Neural progenitor cell (in vitro differentiated cells): ENCODE results near the gene AMER2. TPM values are rescaled to one million over a fixed set of nuclear protein-coding genes. Genes with fewer than 3 reads are reported as not detected.

Experiments used
- DNase-seq: peaks from one replicate; pipeline ENCODE4 v3.0.0-alpha.2; 2016; ENCODE audit warnings: low spot score
- H2AFZ ChIP-seq: fragments of 200-600 bp; sonication (generic); replicated peaks from 2 replicates; pipeline ENCODE4 v1.6.1; 2016; ENCODE audit warnings: antibody characterized with exemption
- H3F3A ChIP-seq: fragments of 200-600 bp; sonication (generic); 2 replicates; pipeline ENCODE4 v1.6.1; 2016; ENCODE audit warnings: antibody characterized with exemption, low read depth
- H3K27ac ChIP-seq: fragments of 200-600 bp; sonication (generic); 2 replicates; pipeline ENCODE4 v1.5.1; 2016; ENCODE audit warnings: mild to moderate bottlenecking
- H3K27me3 ChIP-seq: fragments of 200-600 bp; sonication (generic); 2 replicates; pipeline ENCODE4 v1.6.1; 2016; ENCODE audit warnings: mild to moderate bottlenecking, moderate library complexity
- H3K36me3 ChIP-seq: fragments of 200-600 bp; sonication (generic); 2 replicates; pipeline ENCODE4 v1.5.1; 2016
- H3K4me1 ChIP-seq: fragments of 200-600 bp; sonication (generic); 2 replicates; pipeline ENCODE4 v1.6.1; 2016; ENCODE audit warnings: mixed run types
- H3K4me2 ChIP-seq: fragments of 200-600 bp; sonication (generic); 2 replicates; pipeline ENCODE4 v1.6.1; 2016
- H3K4me3 ChIP-seq: fragments of 200-600 bp; sonication (generic); 2 replicates; pipeline ENCODE4 v1.5.1; 2016
- H3K79me2 ChIP-seq: fragments of 200-600 bp; sonication (generic); 2 replicates; pipeline ENCODE4 v1.6.1; 2016; ENCODE audit warnings: low read depth
- H3K9ac ChIP-seq: fragments of 200-600 bp; sonication (generic); 2 replicates; pipeline ENCODE4 v1.6.1; 2016
- H3K9me3 ChIP-seq: fragments of 200-600 bp; sonication (generic); 2 replicates; pipeline ENCODE4 v1.5.1; 2016; ENCODE audit warnings: low read depth
- H4K20me1 ChIP-seq: fragments of 200-600 bp; sonication (generic); 2 replicates; pipeline ENCODE4 v1.6.1; 2016; ENCODE audit warnings: low read depth
- H3K27ac Mint-ChIP-seq: 3 replicates; pipeline ENCODE4 v1.8.0; 2021; ENCODE audit warnings: mixed read lengths
- H3K27me3 Mint-ChIP-seq: 2 replicates; pipeline ENCODE4 v1.8.0; 2022; ENCODE audit warnings: low read depth, mild to moderate bottlenecking, inconsistent platforms, moderate library complexity, mixed read lengths; ENCODE audit not compliant: insufficient read depth
- H3K36me3 Mint-ChIP-seq: 3 replicates; pipeline ENCODE4 v1.8.0; 2021; ENCODE audit warnings: mixed read lengths
- H3K4me1 Mint-ChIP-seq: 3 replicates; pipeline ENCODE4 v1.8.0; 2021; ENCODE audit warnings: mixed read lengths
- H3K4me3 Mint-ChIP-seq: 3 replicates; pipeline ENCODE4 v1.8.0; 2021; ENCODE audit warnings: mild to moderate bottlenecking, moderate library complexity, mixed read lengths
- H3K9me3 Mint-ChIP-seq: 3 replicates; pipeline ENCODE4 v1.8.0; 2020; ENCODE audit warnings: mixed read lengths
- EZH2 ChIP-seq: fragments of 200-600 bp; sonication (generic); IDR thresholded peaks from 2 replicates; pipeline ENCODE4 v1.6.1; 2017; ENCODE audit warnings: antibody characterized with exemption, mild to moderate bottlenecking, moderate library complexity
- EZH2phosphoT487 ChIP-seq: fragments of 200-600 bp; sonication (generic); IDR thresholded peaks from 2 replicates; pipeline ENCODE4 v1.6.1; 2017; ENCODE audit warnings: antibody characterized with exemption
- total RNA-seq: library from RNA; depleted of rRNA; stranded (reverse); fragments of >200 nt; gene quantifications from 2 replicates; pipeline ENCODE4 v1.2.3, GENCODE V29; 2015; ENCODE audit warnings: low replicate concordance
- TF ChIP-seq, protein P1 (sequence below): fragments of 200-600 bp; sonication (generic); IDR thresholded peaks from 2 replicates; pipeline ENCODE4 v1.5.1; 2017; ENCODE audit warnings: antibody characterized with exemption, mild to moderate bottlenecking

AMER2 gene
- total RNA-seq, 1 donor from 2014 or later = not detected

DNA sequence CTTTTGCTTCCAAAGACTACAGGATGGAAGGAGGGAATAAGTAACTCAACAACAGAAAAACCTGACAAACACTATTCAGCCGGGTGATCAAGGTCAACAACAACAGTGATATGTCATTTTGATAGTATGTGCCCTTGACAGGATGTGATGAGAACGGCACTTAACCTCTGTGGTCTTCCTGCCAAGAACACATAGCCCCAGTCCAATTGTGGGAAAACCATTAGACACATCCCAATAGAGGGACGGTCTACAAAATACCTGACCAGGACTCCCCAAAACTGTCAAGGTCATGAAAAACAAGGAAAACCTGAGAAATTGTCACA is 43.1 kb upstream of the AMER2 start:
- no peak overlapping the region for H3K4me2 ChIP-seq
- peak overlapping the region; percentile 20 for H3K27ac Mint-ChIP-seq
- no peaks in the 10 kb centered on the region for H3K9me3 ChIP-seq
- H3K4me3 ChIP-seq = no peak overlapping the region
- H3K4me1 ChIP-seq = peaks cover 6% of the 10 kb centered on the region
- H3K4me1 Mint-ChIP-seq = peaks cover 47% of the 10 kb centered on the region
- peaks cover 10% of the 10 kb centered on the region for H3K27me3 Mint-ChIP-seq
- H3K36me3 ChIP-seq = no peaks in the 10 kb centered on the region
- no peak overlapping the region for H3K9ac ChIP-seq
- no peaks in the 10 kb centered on the region for H4K20me1 ChIP-seq
- no peak for DNase-seq
- H3K79me2 ChIP-seq = no peaks in the 10 kb centered on the region
- TF ChIP-seq EZH2 = no peak
- TF ChIP-seq, protein P1, sequence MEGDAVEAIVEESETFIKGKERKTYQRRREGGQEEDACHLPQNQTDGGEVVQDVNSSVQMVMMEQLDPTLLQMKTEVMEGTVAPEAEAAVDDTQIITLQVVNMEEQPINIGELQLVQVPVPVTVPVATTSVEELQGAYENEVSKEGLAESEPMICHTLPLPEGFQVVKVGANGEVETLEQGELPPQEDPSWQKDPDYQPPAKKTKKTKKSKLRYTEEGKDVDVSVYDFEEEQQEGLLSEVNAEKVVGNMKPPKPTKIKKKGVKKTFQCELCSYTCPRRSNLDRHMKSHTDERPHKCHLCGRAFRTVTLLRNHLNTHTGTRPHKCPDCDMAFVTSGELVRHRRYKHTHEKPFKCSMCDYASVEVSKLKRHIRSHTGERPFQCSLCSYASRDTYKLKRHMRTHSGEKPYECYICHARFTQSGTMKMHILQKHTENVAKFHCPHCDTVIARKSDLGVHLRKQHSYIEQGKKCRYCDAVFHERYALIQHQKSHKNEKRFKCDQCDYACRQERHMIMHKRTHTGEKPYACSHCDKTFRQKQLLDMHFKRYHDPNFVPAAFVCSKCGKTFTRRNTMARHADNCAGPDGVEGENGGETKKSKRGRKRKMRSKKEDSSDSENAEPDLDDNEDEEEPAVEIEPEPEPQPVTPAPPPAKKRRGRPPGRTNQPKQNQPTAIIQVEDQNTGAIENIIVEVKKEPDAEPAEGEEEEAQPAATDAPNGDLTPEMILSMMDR = no peak
- no peak for TF ChIP-seq EZH2phosphoT487
- peaks cover 8% of the 10 kb centered on the region for H3K9me3 Mint-ChIP-seq
- H3K4me3 Mint-ChIP-seq = no peak overlapping the region
- H3K27me3 ChIP-seq = no peaks in the 10 kb centered on the region
- no peak overlapping the region for H2AFZ ChIP-seq
- H3K27ac ChIP-seq = no peak overlapping the region
- H3F3A ChIP-seq = no peaks in the 10 kb centered on the region
- peaks cover 4% of the 10 kb centered on the region for H3K36me3 Mint-ChIP-seq

DNA sequence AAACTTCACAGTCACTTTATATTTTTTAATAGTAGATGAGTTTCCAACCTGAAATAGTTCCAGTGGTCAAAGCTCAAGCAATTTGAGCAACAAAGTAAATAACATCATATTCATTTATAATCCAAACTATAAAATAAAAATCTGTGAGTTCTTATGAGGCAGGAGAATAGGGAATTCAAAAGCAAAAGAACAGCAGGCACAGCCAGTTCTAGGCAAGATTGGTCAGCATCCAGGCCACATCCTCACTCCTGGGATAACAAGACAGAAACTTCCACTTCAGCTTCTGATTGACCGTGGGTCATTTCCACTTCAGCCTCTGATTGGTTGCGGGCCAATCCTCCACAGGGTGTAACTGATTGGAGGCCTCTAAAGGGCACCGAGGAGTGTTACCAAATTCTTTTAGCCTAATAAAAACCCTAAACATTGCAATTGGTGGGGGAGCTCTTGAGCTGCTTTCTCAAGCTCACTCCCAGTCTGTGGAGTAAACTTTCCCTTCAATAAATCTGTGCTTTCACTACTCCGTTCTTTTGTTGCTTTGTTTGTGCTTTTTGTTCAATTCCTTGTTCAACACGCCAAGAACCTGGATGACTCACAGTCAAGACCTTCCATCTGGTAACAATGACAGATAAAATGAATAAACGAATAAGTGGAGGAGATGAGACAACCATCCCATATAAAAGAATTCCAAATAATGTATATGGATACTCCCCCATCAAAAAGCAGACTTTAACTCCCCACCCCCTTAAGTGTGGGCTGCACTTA is 42.6 kb upstream of the AMER2 start:
- DNase-seq = no peak
- Histone ChIP-seq H3K27me3 (no peaks in the 10 kb centered on the region), H3K27ac (no peak overlapping the region), H3K79me2 (no peaks in the 10 kb centered on the region), H3K36me3 (no peaks in the 10 kb centered on the region), H4K20me1 (no peaks in the 10 kb centered on the region), H3F3A (no peaks in the 10 kb centered on the region), H2AFZ (no peak overlapping the region), H3K4me2 (no peak overlapping the region), H3K9me3 (no peaks in the 10 kb centered on the region), H3K4me3 (no peak overlapping the region), H3K4me1 (peaks cover 6% of the 10 kb centered on the region), H3K9ac (no peak overlapping the region)
- Mint-ChIP-seq H3K36me3 (peaks cover 4% of the 10 kb centered on the region), H3K4me1 (peaks cover 46% of the 10 kb centered on the region), H3K27me3 (peaks cover 5% of the 10 kb centered on the region), H3K9me3 (peaks cover 8% of the 10 kb centered on the region), H3K4me3 (no peak overlapping the region), H3K27ac (peak overlapping the region; percentile 20)
- TF ChIP-seq, protein P1 = no peak
- TF ChIP-seq EZH2 (no peak), EZH2phosphoT487 (no peak)

DNA sequence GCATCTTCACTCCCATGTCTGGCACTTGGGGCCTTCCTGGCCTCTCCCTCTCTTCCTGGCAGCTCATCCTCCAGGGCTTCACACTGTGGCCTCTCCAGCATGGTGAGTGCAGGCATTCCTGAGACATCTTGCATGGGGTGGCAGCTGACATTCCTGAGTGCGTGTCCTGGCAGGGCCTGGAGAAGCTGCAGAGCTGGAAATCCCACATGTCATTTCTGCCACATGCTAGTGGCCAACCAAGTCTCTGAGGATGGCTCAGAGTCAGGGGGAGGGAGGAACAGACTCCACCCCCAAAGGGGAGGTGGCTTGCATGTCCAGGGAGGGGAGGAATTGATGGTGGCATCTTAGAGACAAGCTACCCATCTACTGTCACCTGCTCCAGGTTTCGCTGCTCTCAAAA is 41.6 kb upstream of the AMER2 start:
- no peak for DNase-seq
- peaks cover 6% of the 10 kb centered on the region for H3K4me1 ChIP-seq

More for the DNA sequence above, 41.6 kb upstream of the AMER2 start:
- H3K36me3 Mint-ChIP-seq = peaks cover 4% of the 10 kb centered on the region
- Histone ChIP-seq H3K27me3 (no peaks in the 10 kb centered on the region), H3K4me2 (no peak overlapping the region), H3F3A (no peaks in the 10 kb centered on the region), H3K79me2 (no peaks in the 10 kb centered on the region), H4K20me1 (no peaks in the 10 kb centered on the region), H2AFZ (no peak overlapping the region), H3K9me3 (no peaks in the 10 kb centered on the region), H3K36me3 (no peaks in the 10 kb centered on the region), H3K9ac (no peak overlapping the region), H3K27ac (no peak overlapping the region), H3K4me3 (no peak overlapping the region)
- peaks cover 5% of the 10 kb centered on the region for H3K27me3 Mint-ChIP-seq
- H3K4me3 Mint-ChIP-seq = no peak overlapping the region
- H3K9me3 Mint-ChIP-seq = peaks cover 8% of the 10 kb centered on the region
- no peak overlapping the region for H3K27ac Mint-ChIP-seq
- no peak for TF ChIP-seq EZH2
- TF ChIP-seq EZH2phosphoT487 = no peak
- TF ChIP-seq, protein P1 = no peak
- H3K4me1 Mint-ChIP-seq = peaks cover 39% of the 10 kb centered on the region
